Measurements from ENCODE around the gene MACC1. TPM values are rescaled to one million over a fixed set of nuclear protein-coding genes. Genes with fewer than 3 reads are reported as not detected.

Gene MACC1
- total and polyA plus RNA-seq, 9 of the 15 experiments (the other 6 are each of a cell fraction or from before 2014, with no cell fraction given): 5.9 to 30.2 (median 10.4) TPM

GRCh38 chr7:20219446-20220292 is 2.5 kb upstream of the MACC1 start (continued):
- TF ChIP-seq RREB1 (CRISPR knock-in tag; IDR thresholded peaks at IDR 0.05): 0 out of 2 replicates have a peak, but pooled peaks have one; percentile 46
- peak; percentile 63 to 70 for TF ChIP-seq NRF1 (conservative IDR thresholded peaks at IDR 0.05 in 1 of 2, IDR thresholded peaks at IDR 0.05 in 1 of 2)
- TF ChIP-seq NR4A1 (CRISPR knock-in tag; IDR thresholded peaks at IDR 0.05): peak; percentile 85; the same call in 1 of the 2 replicates
- TF ChIP-seq NR4A1 (tag; IDR thresholded peaks at IDR 0.05): peak; percentile 95
- no peak for TF ChIP-seq CHCHD3 (CRISPR knock-in tag; IDR thresholded peaks at IDR 0.05)
- TF ChIP-seq SMARCE1 (IDR thresholded peaks at IDR 0.05): peak; percentile 100
- TF ChIP-seq ZFP1 (CRISPR knock-in tag; IDR thresholded peaks at IDR 0.05): 0 out of 2 replicates have a peak, but pooled peaks have one; percentile 18
- no peak; the same call in 1 of the 2 replicates for TF ChIP-seq ZNF212 (CRISPR knock-in tag; IDR thresholded peaks at IDR 0.05)
- peak; percentile 80; the same call in 1 of the 2 replicates for TF ChIP-seq HSF4 (CRISPR knock-in tag; IDR thresholded peaks at IDR 0.05; ENCODE audit: borderline replicate concordance)
- peak; percentile 100 for TF ChIP-seq CBFA2T2 (conservative IDR thresholded peaks at IDR 0.05)
- TF ChIP-seq ZNF274 (IDR thresholded peaks at IDR 0.05; ENCODE audit: borderline replicate concordance, low read depth, low read length): peak; percentile 78; the same call in 1 of the 2 replicates
- no peak; the same call in 1 of the 2 replicates for TF ChIP-seq GTF2A2 (tag; IDR thresholded peaks at IDR 0.05)
- peak; percentile 77 for TF ChIP-seq EGR1 (conservative IDR thresholded peaks at IDR 0.05)
- peak; percentile 82 for TF ChIP-seq ADNP (tag; IDR thresholded peaks at IDR 0.05)
- TF ChIP-seq TEAD1 (CRISPR knock-in tag; IDR thresholded peaks at IDR 0.05): peak; percentile 98 to 99
- TF ChIP-seq DDX20 (tag; IDR thresholded peaks at IDR 0.05; ENCODE audit: low read depth): peak; percentile 58; the same call in 1 of the 2 replicates
- no peak for TF ChIP-seq RBM15 (IDR thresholded peaks at IDR 0.05; ENCODE audit: insufficient read depth, low read length)
- TF ChIP-seq GATA2 (CRISPR knock-in tag; IDR thresholded peaks at IDR 0.05): peak; percentile 100
- peak; percentile 100 for TF ChIP-seq TFAP4 (CRISPR knock-in tag; IDR thresholded peaks at IDR 0.05; ENCODE audit: borderline replicate concordance)
- no peak for TF ChIP-seq U2AF1 (optimal IDR thresholded peaks at IDR 0.05; ENCODE audit: low read depth, low read length)
